ENCODE measurements around the gene PLXNB1.

PLXNB1 gene

GRCh38 chr3:48356419-48356818, 73.5 kb downstream of the PLXNB1 start:
- no peak for DNase-seq

- DNase-seq: no peak
Observed at GRCh38 chr3:48353987-48354386, 75.9 kb downstream of the PLXNB1 start.

Measured in activated CD4-positive, alpha-beta T cell treated with anti-CD3 and anti-CD28 coated beads, Interleukin-10, Interleukin-2, amounts not matched to agents 100 ng/mL and 50 ng/mL, durations not matched to agents 16 hours and 8 hours (primary cell).